ENCODE measurements around the gene CLMN.

Gene CLMN

GRCh38 chr14:95320955-95321600, 1.4 kb upstream of the CLMN start:
- DNase-seq: peak; percentile 36

- peak; percentile 50 for DNase-seq
Measured at GRCh38 chr14:95320078-95320895, 579 bp upstream of the CLMN start.

GRCh38 chr14:95318399-95319311, 1.1 kb downstream of the CLMN start:
- no peak for DNase-seq

GRCh38 chr14:95317817-95318343, 1.8 kb downstream of the CLMN start:
- DNase-seq: no peak

GRCh38 chr14:95316821-95317220, 2.9 kb downstream of the CLMN start:
- peak; percentile 71 for DNase-seq

GRCh38 chr14:95315579-95315978, 4.1 kb downstream of the CLMN start:
- no peak for DNase-seq

- no peak for DNase-seq
Measured at GRCh38 chr14:95315156-95315555, 4.6 kb downstream of the CLMN start.

- no peak for DNase-seq
Measured at GRCh38 chr14:95314609-95315008, 5.1 kb downstream of the CLMN start.

- DNase-seq: no peak
Measured at GRCh38 chr14:95313707-95314106, 6.0 kb downstream of the CLMN start.

- DNase-seq: no peak
Measured at GRCh38 chr14:95313190-95313589, 6.5 kb downstream of the CLMN start.

- no peak for DNase-seq
Measured at GRCh38 chr14:95312311-95312710, 7.4 kb downstream of the CLMN start.

- DNase-seq: no peak
Measured at GRCh38 chr14:95311752-95312151, 8.0 kb downstream of the CLMN start.

- no peak for DNase-seq
Measured at GRCh38 chr14:95310635-95311380, 8.9 kb downstream of the CLMN start.

GRCh38 chr14:95309261-95310051, 10.3 kb downstream of the CLMN start:
- no peak for DNase-seq

- DNase-seq: no peak
Measured at GRCh38 chr14:95308073-95308472, 11.6 kb downstream of the CLMN start.

- peak; percentile 33 for DNase-seq
Measured at GRCh38 chr14:95307402-95308041, 12.2 kb downstream of the CLMN start.

GRCh38 chr14:95305940-95306339, 13.8 kb downstream of the CLMN start:
- no peak for DNase-seq

- no peak for DNase-seq
Measured at GRCh38 chr14:95305145-95305544, 14.6 kb downstream of the CLMN start.

GRCh38 chr14:95304342-95304741, 15.4 kb downstream of the CLMN start:
- DNase-seq: no peak

GRCh38 chr14:95303552-95303951, 16.2 kb downstream of the CLMN start:
- DNase-seq: no peak

Measured in eye (tissue), 1 donor.